Testis (tissue), 2 donors: Measurements from ENCODE around the gene DSE.

ENCODE experiments used
- POLR2A ChIP-seq: fragments of 450-650 bp; IDR thresholded peaks from one replicate; pipeline ENCODE4 v1.6.1; 2017; ENCODE audit warnings: antibody characterized with exemption, mild to moderate bottlenecking, moderate library complexity
- TF ChIP-seq, protein P1 (sequence below), 3 experiments: fragments of 450-650 bp in 2 of 3; fragments of 200-600 bp in 1 of 3; sonication (generic) in 1 of 3; IDR thresholded peaks; one replicate each; pipeline ENCODE4 v1.5.1; 2016 to 2019; ENCODE audit warnings: antibody characterized with exemption in 3 of 3, mild to moderate bottlenecking in 2 of 3, moderate library complexity in 1 of 3

DNA sequence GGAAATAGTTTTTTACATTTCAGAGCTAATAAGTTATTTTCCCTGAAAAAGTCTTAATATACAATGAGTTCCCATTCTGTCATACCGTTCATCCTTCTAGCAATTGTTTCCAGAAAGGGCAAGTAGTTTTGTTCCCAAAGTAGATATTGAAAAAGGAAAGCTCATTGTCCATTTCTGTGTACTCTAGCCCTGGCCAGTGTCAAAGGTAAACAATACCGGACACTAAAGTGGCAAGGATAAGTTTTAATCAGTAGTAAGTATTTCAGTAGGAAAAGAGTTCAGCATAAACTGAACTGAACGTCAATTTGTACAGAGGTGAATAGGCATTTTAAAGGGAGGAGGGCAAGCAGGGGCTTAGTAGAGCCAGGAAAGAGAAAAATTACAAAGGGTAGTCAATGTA lies 46.9 kb downstream of the DSE start:
- TF ChIP-seq, protein P1, sequence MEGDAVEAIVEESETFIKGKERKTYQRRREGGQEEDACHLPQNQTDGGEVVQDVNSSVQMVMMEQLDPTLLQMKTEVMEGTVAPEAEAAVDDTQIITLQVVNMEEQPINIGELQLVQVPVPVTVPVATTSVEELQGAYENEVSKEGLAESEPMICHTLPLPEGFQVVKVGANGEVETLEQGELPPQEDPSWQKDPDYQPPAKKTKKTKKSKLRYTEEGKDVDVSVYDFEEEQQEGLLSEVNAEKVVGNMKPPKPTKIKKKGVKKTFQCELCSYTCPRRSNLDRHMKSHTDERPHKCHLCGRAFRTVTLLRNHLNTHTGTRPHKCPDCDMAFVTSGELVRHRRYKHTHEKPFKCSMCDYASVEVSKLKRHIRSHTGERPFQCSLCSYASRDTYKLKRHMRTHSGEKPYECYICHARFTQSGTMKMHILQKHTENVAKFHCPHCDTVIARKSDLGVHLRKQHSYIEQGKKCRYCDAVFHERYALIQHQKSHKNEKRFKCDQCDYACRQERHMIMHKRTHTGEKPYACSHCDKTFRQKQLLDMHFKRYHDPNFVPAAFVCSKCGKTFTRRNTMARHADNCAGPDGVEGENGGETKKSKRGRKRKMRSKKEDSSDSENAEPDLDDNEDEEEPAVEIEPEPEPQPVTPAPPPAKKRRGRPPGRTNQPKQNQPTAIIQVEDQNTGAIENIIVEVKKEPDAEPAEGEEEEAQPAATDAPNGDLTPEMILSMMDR (IDR thresholded peaks at IDR 0.05), result no peak
- no peak for TF ChIP-seq POLR2A
